Neural progenitor cell (in vitro differentiated cells): ENCODE measurements around the gene HNRNPA2B1. TPM values are rescaled to one million over a fixed set of nuclear protein-coding genes. Genes with fewer than 3 reads are reported as not detected.

ENCODE experiments used
- DNase-seq: peaks from one replicate; pipeline ENCODE4 v3.0.0-alpha.2; 2016; ENCODE audit warnings: low spot score
- H2AFZ ChIP-seq: fragments of 200-600 bp; sonication (generic); replicated peaks from 2 replicates; pipeline ENCODE4 v1.6.1; 2016; ENCODE audit warnings: antibody characterized with exemption
- H3F3A ChIP-seq: fragments of 200-600 bp; sonication (generic); 2 replicates; pipeline ENCODE4 v1.6.1; 2016; ENCODE audit warnings: antibody characterized with exemption, low read depth
- H3K27ac ChIP-seq: fragments of 200-600 bp; sonication (generic); 2 replicates; pipeline ENCODE4 v1.5.1; 2016; ENCODE audit warnings: mild to moderate bottlenecking
- H3K27me3 ChIP-seq: fragments of 200-600 bp; sonication (generic); 2 replicates; pipeline ENCODE4 v1.6.1; 2016; ENCODE audit warnings: mild to moderate bottlenecking, moderate library complexity
- H3K36me3 ChIP-seq: fragments of 200-600 bp; sonication (generic); 2 replicates; pipeline ENCODE4 v1.5.1; 2016
- H3K4me1 ChIP-seq: fragments of 200-600 bp; sonication (generic); 2 replicates; pipeline ENCODE4 v1.6.1; 2016; ENCODE audit warnings: mixed run types
- H3K4me2 ChIP-seq: fragments of 200-600 bp; sonication (generic); 2 replicates; pipeline ENCODE4 v1.6.1; 2016
- H3K4me3 ChIP-seq: fragments of 200-600 bp; sonication (generic); 2 replicates; pipeline ENCODE4 v1.5.1; 2016
- H3K79me2 ChIP-seq: fragments of 200-600 bp; sonication (generic); 2 replicates; pipeline ENCODE4 v1.6.1; 2016; ENCODE audit warnings: low read depth
- H3K9ac ChIP-seq: fragments of 200-600 bp; sonication (generic); 2 replicates; pipeline ENCODE4 v1.6.1; 2016
- H3K9me3 ChIP-seq: fragments of 200-600 bp; sonication (generic); 2 replicates; pipeline ENCODE4 v1.5.1; 2016; ENCODE audit warnings: low read depth
- H4K20me1 ChIP-seq: fragments of 200-600 bp; sonication (generic); 2 replicates; pipeline ENCODE4 v1.6.1; 2016; ENCODE audit warnings: low read depth
- H3K27ac Mint-ChIP-seq: 3 replicates; pipeline ENCODE4 v1.8.0; 2021; ENCODE audit warnings: mixed read lengths
- H3K27me3 Mint-ChIP-seq: 2 replicates; pipeline ENCODE4 v1.8.0; 2022; ENCODE audit warnings: low read depth, mild to moderate bottlenecking, inconsistent platforms, moderate library complexity, mixed read lengths; ENCODE audit not compliant: insufficient read depth
- H3K36me3 Mint-ChIP-seq: 3 replicates; pipeline ENCODE4 v1.8.0; 2021; ENCODE audit warnings: mixed read lengths
- H3K4me1 Mint-ChIP-seq: 3 replicates; pipeline ENCODE4 v1.8.0; 2021; ENCODE audit warnings: mixed read lengths
- H3K4me3 Mint-ChIP-seq: 3 replicates; pipeline ENCODE4 v1.8.0; 2021; ENCODE audit warnings: mild to moderate bottlenecking, moderate library complexity, mixed read lengths
- H3K9me3 Mint-ChIP-seq: 3 replicates; pipeline ENCODE4 v1.8.0; 2020; ENCODE audit warnings: mixed read lengths
- CTCF ChIP-seq: fragments of 200-600 bp; sonication (generic); IDR thresholded peaks from 2 replicates; pipeline ENCODE4 v1.5.1; 2017; ENCODE audit warnings: antibody characterized with exemption, mild to moderate bottlenecking
- EZH2 ChIP-seq: fragments of 200-600 bp; sonication (generic); IDR thresholded peaks from 2 replicates; pipeline ENCODE4 v1.6.1; 2017; ENCODE audit warnings: antibody characterized with exemption, mild to moderate bottlenecking, moderate library complexity
- EZH2phosphoT487 ChIP-seq: fragments of 200-600 bp; sonication (generic); IDR thresholded peaks from 2 replicates; pipeline ENCODE4 v1.6.1; 2017; ENCODE audit warnings: antibody characterized with exemption
- total RNA-seq: library from RNA; depleted of rRNA; stranded (reverse); fragments of >200 nt; gene quantifications from 2 replicates; pipeline ENCODE4 v1.2.3, GENCODE V29; 2015; ENCODE audit warnings: low replicate concordance

Gene HNRNPA2B1
- total RNA-seq, 1 donor from 2014 or later = 601 TPM

DNA sequence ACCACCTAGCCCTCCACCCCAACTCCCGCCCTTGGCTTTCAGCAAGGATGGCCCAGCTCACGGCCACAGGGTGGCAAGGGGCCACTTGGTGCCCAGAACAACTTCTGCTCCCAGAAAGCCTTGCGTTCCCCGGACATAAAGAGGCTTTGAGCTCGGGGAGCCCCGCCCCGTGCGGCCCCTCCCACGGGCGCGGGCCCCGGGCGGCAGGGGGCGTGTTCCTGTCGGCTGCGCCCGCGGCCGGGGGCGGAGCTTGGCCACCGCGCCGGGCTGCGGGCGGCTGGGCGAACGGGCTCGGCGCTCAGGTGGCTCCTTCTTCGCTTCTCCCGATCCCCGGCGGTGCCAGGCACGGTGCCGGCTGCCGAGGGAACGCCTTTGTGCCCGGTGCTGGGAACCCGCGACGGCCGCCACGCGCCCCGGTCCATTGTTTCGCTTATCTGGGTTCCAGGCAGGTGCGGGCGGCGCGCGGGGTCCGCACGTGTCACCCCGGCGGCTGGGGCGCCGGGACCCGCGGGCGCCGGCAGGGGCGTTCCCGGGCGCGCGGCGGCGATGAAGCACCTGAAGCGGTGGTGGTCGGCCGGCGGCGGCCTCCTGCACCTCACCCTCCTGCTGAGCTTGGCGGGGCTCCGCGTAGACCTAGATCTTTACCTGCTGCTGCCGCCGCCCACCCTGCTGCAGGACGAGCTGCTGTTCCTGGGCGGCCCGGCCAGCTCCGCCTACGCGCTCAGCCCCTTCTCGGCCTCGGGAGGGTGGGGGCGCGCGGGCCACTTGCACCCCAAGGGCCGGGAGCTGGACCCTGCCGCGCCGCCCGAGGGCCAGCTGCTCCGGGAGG is 48.4 kb downstream of the HNRNPA2B1 start, which contains the start of gene NFE2L3:
Gene NFE2L3 (plus strand): TSS at position 246 of the 829 bp plus-strand sequence. CDS start 301 bp downstream, at position 547.
- DNase-seq = peak; percentile 87
- Histone ChIP-seq H3K9me3 (no peaks in the 10 kb centered on the region), H4K20me1 (peaks cover 11% of the 10 kb centered on the region), H2AFZ (peak within 1 kb of the TSS; percentile 93), H3K27ac (no peak within 1 kb of the TSS), H3K4me3 (peak within 1 kb of the TSS; percentile 57), H3K9ac (no peak within 1 kb of the TSS), H3K4me2 (peak within 1 kb of the TSS; percentile 93), H3K4me1 (peaks cover 13% of the 10 kb centered on the region), H3K36me3 (no peaks in the 10 kb centered on the region), H3K79me2 (no peaks in the 10 kb centered on the region), H3K27me3 (peaks cover 72% of the 10 kb centered on the region), H3F3A (peaks cover 20% of the 10 kb centered on the region)
- peaks cover 37% of the 10 kb centered on the region for H3K4me1 Mint-ChIP-seq
- H3K27ac Mint-ChIP-seq = peak within 1 kb of the TSS; percentile 24
- H3K4me3 Mint-ChIP-seq = peak within 1 kb of the TSS; percentile 92
- TF ChIP-seq EZH2 (no peak), EZH2phosphoT487 (no peak), CTCF (peak; percentile 26)
- peaks cover 17% of the 10 kb centered on the region for H3K27me3 Mint-ChIP-seq
- H3K9me3 Mint-ChIP-seq = peaks cover 7% of the 10 kb centered on the region
- H3K36me3 Mint-ChIP-seq = no peaks in the 10 kb centered on the region

GRCh38 chr7:26151650-26151952 is 48.9 kb downstream of the HNRNPA2B1 start:
- Histone ChIP-seq H3F3A (peaks cover 20% of the 10 kb centered on the region), H3K79me2 (no peaks in the 10 kb centered on the region), H3K9ac (no peak overlapping the region), H4K20me1 (peaks cover 11% of the 10 kb centered on the region), H3K27me3 (peaks cover 69% of the 10 kb centered on the region), H2AFZ (peak overlapping the region; percentile 93), H3K9me3 (no peaks in the 10 kb centered on the region), H3K36me3 (no peaks in the 10 kb centered on the region), H3K4me2 (peak overlapping the region; percentile 93), H3K4me1 (peaks cover 13% of the 10 kb centered on the region), H3K27ac (no peak overlapping the region), H3K4me3 (peak overlapping the region; percentile 57)
- Mint-ChIP-seq H3K27me3 (peaks cover 17% of the 10 kb centered on the region), H3K9me3 (peaks cover 11% of the 10 kb centered on the region), H3K36me3 (no peaks in the 10 kb centered on the region), H3K4me1 (peaks cover 37% of the 10 kb centered on the region), H3K4me3 (peak overlapping the region; percentile 86), H3K27ac (no peak overlapping the region)
- no peak for DNase-seq
- no peak for TF ChIP-seq CTCF
- TF ChIP-seq EZH2 = no peak
- TF ChIP-seq EZH2phosphoT487 = no peak

DNA sequence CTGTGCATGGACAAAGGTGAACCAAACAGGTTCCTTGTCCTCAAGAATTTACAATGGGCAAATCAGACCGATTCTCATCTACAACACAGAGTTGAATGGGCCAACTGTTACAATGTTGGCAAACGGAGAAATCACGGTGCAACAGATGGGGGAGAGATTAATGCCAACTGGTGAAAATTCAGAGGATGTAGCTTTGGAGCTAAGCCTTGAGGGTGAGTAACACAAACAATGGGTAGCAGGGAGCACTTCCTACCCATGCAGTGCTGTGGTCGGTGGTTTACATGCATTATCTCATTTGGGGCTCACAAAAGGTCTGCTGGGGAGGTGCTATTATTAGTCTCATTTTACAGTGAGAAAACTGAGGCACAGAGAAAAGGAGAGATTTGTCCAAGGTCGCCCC is 49.5 kb downstream of the HNRNPA2B1 start:
- H3K36me3 Mint-ChIP-seq = no peaks in the 10 kb centered on the region

More for the DNA sequence above, 49.5 kb downstream of the HNRNPA2B1 start:
- peaks cover 64% of the 10 kb centered on the region for H3K27me3 ChIP-seq
- peaks cover 11% of the 10 kb centered on the region for H3K9me3 Mint-ChIP-seq
- DNase-seq = no peak
- H3K4me1 Mint-ChIP-seq = peaks cover 34% of the 10 kb centered on the region
- H3K4me1 ChIP-seq = peaks cover 13% of the 10 kb centered on the region
- peak overlapping the region; percentile 24 for H3K27ac Mint-ChIP-seq
- H3F3A ChIP-seq = peaks cover 20% of the 10 kb centered on the region
- H3K4me2 ChIP-seq = no peak overlapping the region
- peaks cover 11% of the 10 kb centered on the region for H4K20me1 ChIP-seq
- no peak overlapping the region for H2AFZ ChIP-seq
- no peaks in the 10 kb centered on the region for H3K36me3 ChIP-seq
- H3K27me3 Mint-ChIP-seq = peaks cover 17% of the 10 kb centered on the region
- no peak overlapping the region for H3K27ac ChIP-seq
- H3K9ac ChIP-seq = no peak overlapping the region
- TF ChIP-seq EZH2 = no peak
- TF ChIP-seq CTCF = no peak
- no peak for TF ChIP-seq EZH2phosphoT487
- peak overlapping the region; percentile 86 for H3K4me3 Mint-ChIP-seq
- no peaks in the 10 kb centered on the region for H3K9me3 ChIP-seq
- H3K4me3 ChIP-seq = no peak overlapping the region
- H3K79me2 ChIP-seq = no peaks in the 10 kb centered on the region
